ENCODE data around the gene SLC39A11. TPM values are rescaled to one million over a fixed set of nuclear protein-coding genes. Genes with fewer than 3 reads are reported as not detected.

SLC39A11 gene
- total RNA-seq, 2 experiments from 2014 or later: 9.7 to 12.2 TPM

DNA sequence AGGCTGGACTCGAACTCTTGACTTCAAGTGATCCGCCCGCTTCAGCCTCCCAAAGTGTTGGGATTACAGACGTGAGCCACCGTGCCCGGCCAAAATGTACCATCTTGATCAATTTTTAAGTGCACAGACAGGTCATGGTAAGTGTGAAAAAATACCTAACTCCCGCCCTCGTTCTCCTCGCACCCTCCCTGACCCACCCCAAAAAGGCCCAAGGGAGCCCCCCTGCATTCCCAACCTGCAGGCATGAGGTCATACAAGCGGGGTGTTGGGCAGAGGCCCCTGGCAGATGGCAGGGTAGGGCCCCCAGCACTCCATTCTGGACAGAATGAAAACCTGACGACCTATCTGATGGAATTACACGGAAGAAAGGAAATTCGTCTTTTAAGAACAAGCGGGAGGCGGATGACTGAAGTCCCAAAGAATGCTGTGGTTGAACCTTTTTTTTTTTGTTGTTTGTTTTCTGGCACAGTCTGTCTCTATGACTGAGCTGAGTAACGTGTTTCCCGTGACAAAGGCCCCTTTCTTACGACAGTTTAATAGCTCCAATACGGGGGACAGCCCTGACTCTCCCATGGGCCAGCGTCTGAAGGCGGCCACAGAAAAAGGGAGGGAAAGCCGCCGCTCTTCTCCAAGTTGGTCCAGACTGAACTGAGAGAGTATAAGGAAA, 376.4 kb downstream of the SLC39A11 start:
- H3K4me3 Mint-ChIP-seq: no peak overlapping the region

DNA sequence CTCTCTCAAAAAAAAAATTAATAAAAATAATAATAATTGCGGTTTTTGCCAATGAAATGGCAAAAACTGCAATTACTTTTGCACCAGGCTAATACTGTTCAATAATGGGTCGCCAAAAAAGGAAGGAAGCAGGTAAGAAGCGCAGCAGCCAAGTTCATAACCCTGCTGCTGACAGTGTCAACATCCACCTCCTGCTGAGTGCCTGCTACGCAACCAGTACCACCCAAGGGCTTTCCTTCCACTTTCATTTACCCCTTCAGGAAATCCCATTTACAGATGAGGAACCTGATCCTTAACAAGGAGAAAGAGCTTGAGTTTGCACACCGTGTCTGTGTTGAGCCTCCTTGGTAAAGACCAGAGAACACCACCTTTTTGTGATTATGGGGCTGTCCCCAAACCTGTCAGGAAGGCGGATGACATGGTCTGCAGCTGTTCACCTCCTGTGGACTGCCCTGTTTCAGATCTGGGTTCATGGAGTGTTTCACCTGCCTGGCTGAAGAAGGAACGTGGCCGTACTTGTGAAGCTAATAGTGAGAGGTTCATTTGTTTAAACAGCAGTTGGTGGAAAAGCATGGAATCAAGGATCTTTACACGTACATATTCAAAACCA, 378.0 kb downstream of the SLC39A11 start:
- peaks cover 23% of the 10 kb centered on the region for H3K36me3 Mint-ChIP-seq (ENCODE audit: low read depth)
- peaks cover 25% of the 10 kb centered on the region for H3K4me1 Mint-ChIP-seq (ENCODE audit: low read depth)
- CTCF ChIA-PET: interaction anchor here (1.1 kb wide), 1 partner anchor 12 kb away, joined by 3 read pairs; no protein-coding TSS in a partner anchor
- Histone ChIP-seq H3K9me3 (ENCODE audit: control insufficient read depth in 1 of 2, insufficient read depth in 1 of 2, low read length in 2 of 2) (peaks cover 0 to 9% of the 10 kb centered on the region in 2 experiments), H3K27ac (ENCODE audit: low read depth in 1 of 2, low read length in 2 of 2) (no peak overlapping the region), H3K27me3 (ENCODE audit: control insufficient read depth in 1 of 2, insufficient read depth in 2 of 2, low read length in 2 of 2) (no peaks in the 10 kb centered on the region), H3K4me1 (ENCODE audit: insufficient read depth, low read length) (peaks cover 8% of the 10 kb centered on the region), H3K36me3 (ENCODE audit: insufficient read depth, low read length) (no peaks in the 10 kb centered on the region), H3K4me3 (ENCODE audit: low read length) (no peak overlapping the region)
- peaks cover 6% of the 10 kb centered on the region for H3K9me3 Mint-ChIP-seq
- ATAC-seq (ENCODE audit: poor library complexity) (no peak), DNase-seq (peak in 1 of 14 experiments; percentile 26)
- POLR2A ChIA-PET: no interaction called here
- no peaks in the 10 kb centered on the region for H3K27me3 Mint-ChIP-seq
- intact Hi-C loops (cut with DNase I, micrococcal nuclease): no loop called here
- TF ChIP-seq, protein P1, sequence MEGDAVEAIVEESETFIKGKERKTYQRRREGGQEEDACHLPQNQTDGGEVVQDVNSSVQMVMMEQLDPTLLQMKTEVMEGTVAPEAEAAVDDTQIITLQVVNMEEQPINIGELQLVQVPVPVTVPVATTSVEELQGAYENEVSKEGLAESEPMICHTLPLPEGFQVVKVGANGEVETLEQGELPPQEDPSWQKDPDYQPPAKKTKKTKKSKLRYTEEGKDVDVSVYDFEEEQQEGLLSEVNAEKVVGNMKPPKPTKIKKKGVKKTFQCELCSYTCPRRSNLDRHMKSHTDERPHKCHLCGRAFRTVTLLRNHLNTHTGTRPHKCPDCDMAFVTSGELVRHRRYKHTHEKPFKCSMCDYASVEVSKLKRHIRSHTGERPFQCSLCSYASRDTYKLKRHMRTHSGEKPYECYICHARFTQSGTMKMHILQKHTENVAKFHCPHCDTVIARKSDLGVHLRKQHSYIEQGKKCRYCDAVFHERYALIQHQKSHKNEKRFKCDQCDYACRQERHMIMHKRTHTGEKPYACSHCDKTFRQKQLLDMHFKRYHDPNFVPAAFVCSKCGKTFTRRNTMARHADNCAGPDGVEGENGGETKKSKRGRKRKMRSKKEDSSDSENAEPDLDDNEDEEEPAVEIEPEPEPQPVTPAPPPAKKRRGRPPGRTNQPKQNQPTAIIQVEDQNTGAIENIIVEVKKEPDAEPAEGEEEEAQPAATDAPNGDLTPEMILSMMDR (IDR thresholded peaks at IDR 0.05): no peak
- no peak overlapping the region for H3K27ac Mint-ChIP-seq
- no peak overlapping the region for H3K4me3 Mint-ChIP-seq

More for the DNA sequence above, 376.4 kb downstream of the SLC39A11 start:
- POLR2A ChIA-PET: interaction anchor here (1.0 kb wide), 1 partner anchor 11 kb away, joined by 3 read pairs; no protein-coding TSS in a partner anchor
- H3K36me3 ChIP-seq (ENCODE audit: insufficient read depth, low read length): no peaks in the 10 kb centered on the region
- Mint-ChIP-seq H3K27me3 (no peaks in the 10 kb centered on the region), H3K36me3 (ENCODE audit: low read depth) (peaks cover 15% of the 10 kb centered on the region), H3K4me1 (ENCODE audit: low read depth) (peaks cover 26% of the 10 kb centered on the region), H3K9me3 (peaks cover 2% of the 10 kb centered on the region), H3K27ac (no peak overlapping the region)
- H3K27me3 ChIP-seq (ENCODE audit: control insufficient read depth in 1 of 2, insufficient read depth in 2 of 2, low read length in 2 of 2): no peaks in the 10 kb centered on the region
- intact Hi-C loops (cut with DNase I, micrococcal nuclease): no loop called here
- peaks cover 0 to 7% of the 10 kb centered on the region in 2 experiments for H3K9me3 ChIP-seq (ENCODE audit: control insufficient read depth in 1 of 2, insufficient read depth in 1 of 2, low read length in 2 of 2)
- DNase-seq: no peak
- CTCF ChIA-PET: no interaction called here
- peaks cover 23% of the 10 kb centered on the region for H3K4me1 ChIP-seq (ENCODE audit: insufficient read depth, low read length)
- H3K27ac ChIP-seq (ENCODE audit: low read depth in 1 of 2, low read length in 2 of 2): no peak overlapping the region
- no peak for ATAC-seq (ENCODE audit: poor library complexity)
- TF ChIP-seq, protein P1 (IDR thresholded peaks at IDR 0.05): no peak
- H3K4me3 ChIP-seq (ENCODE audit: low read length): no peak overlapping the region

DNA sequence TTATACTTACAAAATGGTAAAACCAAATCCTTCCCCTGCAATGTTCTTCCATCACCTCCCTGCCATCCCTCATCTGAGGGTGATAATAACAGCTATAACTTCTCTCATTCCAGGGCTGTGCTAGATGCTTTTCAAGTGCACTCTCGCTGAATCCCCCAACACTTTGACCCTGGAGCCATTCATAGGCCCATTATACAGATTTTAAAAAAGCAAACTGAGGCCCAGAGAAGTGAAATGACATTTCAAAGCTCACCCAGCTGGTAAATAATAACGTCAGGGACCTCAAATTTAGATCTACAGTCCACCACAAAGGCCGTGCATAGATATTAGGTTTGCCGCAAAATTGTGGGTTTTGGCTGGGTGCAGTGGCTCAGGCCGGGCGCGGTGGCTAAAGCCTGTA, 378.8 kb downstream of the SLC39A11 start:
- Mint-ChIP-seq H3K27me3 (no peaks in the 10 kb centered on the region), H3K4me1 (ENCODE audit: low read depth) (peaks cover 25% of the 10 kb centered on the region), H3K4me3 (no peak overlapping the region), H3K9me3 (peaks cover 6% of the 10 kb centered on the region), H3K27ac (no peak overlapping the region), H3K36me3 (ENCODE audit: low read depth) (peaks cover 26% of the 10 kb centered on the region)
- TF ChIP-seq, protein P1 (IDR thresholded peaks at IDR 0.05): no peak
- ChIA-PET CTCF (interaction anchor here (1.1 to 2.6 kb wide), 2 partner anchors 12 to 13 kb away, joined by 3 to 8 read pairs; no protein-coding TSS in a partner anchor), POLR2A (no interaction called here)
- ATAC-seq (ENCODE audit: poor library complexity) (no peak), DNase-seq (no peak)
- H3K4me1 ChIP-seq (ENCODE audit: insufficient read depth, low read length): peaks cover under 1% of the 10 kb centered on the region
- H3K27ac ChIP-seq (ENCODE audit: low read depth in 1 of 2, low read length in 2 of 2): no peak overlapping the region
- peaks cover 0 to 9% of the 10 kb centered on the region in 2 experiments for H3K9me3 ChIP-seq (ENCODE audit: control insufficient read depth in 1 of 2, insufficient read depth in 1 of 2, low read length in 2 of 2)
- no peaks in the 10 kb centered on the region for H3K36me3 ChIP-seq (ENCODE audit: insufficient read depth, low read length)
- H3K27me3 ChIP-seq (ENCODE audit: control insufficient read depth in 1 of 2, insufficient read depth in 2 of 2, low read length in 2 of 2): no peaks in the 10 kb centered on the region
- intact Hi-C loops (cut with DNase I, micrococcal nuclease): no loop called here
- H3K4me3 ChIP-seq (ENCODE audit: low read length): no peak overlapping the region
